DND-41 (cell line): Measurements from ENCODE around the gene CD180.

ENCODE experiments used
- EZH2 ChIP-seq: IDR thresholded peaks from 3 replicates; pipeline ENCODE4 v1.6.1; 2012; ENCODE audit warnings: borderline replicate concordance, low read depth, mild to moderate bottlenecking, moderate library complexity, low read length, inconsistent platforms; ENCODE audit not compliant: severe bottlenecking
- TF ChIP-seq, protein P1 (sequence below): IDR thresholded peaks from 2 replicates; pipeline ENCODE4 v1.5.1; 2012; ENCODE audit warnings: borderline replicate concordance, low read length, moderate library complexity, mild to moderate bottlenecking; ENCODE audit not compliant: poor library complexity, severe bottlenecking; ENCODE audit errors: extremely low read depth

DNA sequence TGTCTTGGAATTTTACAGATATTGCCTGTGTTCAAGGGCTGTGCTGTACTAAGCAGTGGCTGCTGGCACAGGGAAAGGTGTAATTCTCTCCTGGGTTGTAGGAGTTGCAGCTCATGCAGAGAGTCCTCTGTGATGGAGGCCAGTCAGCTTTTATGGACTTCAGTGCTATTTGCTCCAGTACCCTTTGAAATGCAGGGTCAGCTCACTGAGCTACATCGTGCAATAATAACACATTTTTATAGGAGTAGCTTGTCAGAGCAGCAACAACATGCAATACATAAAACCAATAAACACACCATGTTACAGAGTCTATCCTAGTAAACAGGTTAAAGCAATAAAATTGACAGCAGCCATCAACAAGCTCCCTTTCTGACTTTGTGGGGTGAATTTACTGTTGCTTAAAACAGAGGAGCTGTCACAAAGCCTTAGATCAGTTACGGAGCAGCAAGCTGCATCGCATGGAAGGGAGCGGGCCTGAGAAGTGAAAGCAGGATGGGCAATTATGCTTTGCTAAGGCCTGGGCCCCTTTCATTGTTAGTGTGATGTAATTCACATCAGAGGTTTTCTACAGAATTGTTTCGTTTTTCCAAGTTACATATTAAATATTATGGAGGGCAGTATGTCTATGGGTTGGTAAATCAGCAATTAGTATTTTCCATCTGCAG, 16.8 kb downstream of the CD180 start:
- TF ChIP-seq EZH2, result no peak
- TF ChIP-seq, protein P1, sequence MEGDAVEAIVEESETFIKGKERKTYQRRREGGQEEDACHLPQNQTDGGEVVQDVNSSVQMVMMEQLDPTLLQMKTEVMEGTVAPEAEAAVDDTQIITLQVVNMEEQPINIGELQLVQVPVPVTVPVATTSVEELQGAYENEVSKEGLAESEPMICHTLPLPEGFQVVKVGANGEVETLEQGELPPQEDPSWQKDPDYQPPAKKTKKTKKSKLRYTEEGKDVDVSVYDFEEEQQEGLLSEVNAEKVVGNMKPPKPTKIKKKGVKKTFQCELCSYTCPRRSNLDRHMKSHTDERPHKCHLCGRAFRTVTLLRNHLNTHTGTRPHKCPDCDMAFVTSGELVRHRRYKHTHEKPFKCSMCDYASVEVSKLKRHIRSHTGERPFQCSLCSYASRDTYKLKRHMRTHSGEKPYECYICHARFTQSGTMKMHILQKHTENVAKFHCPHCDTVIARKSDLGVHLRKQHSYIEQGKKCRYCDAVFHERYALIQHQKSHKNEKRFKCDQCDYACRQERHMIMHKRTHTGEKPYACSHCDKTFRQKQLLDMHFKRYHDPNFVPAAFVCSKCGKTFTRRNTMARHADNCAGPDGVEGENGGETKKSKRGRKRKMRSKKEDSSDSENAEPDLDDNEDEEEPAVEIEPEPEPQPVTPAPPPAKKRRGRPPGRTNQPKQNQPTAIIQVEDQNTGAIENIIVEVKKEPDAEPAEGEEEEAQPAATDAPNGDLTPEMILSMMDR, result no peak
